Epidermal melanocyte (primary cell): Measurements from ENCODE around the gene LUZP1.
"Not testable (repeated sequence)": the region's sequence is repeated elsewhere in the genome, so short reads cannot be mapped to it uniquely, and the experiment has no call there.

Experiments used
- DNase-seq: peaks from one replicate; pipeline ENCODE4 v3.0.0; 2011; ENCODE audit warnings: low spot score; ENCODE audit not compliant: insufficient read length

Gene LUZP1

GRCh38 chr1:23168445-23169194, at the start of gene LUZP1:
Gene LUZP1 (minus strand): TSS chr1:23168856.
- peak; percentile 73 for DNase-seq

GRCh38 chr1:23217421-23218115, 48.9 kb upstream of the LUZP1 start, which contains the start of gene HTR1D:
Gene HTR1D (minus strand): TSS chr1:23217502. CDS start chr1:23194219, 23,283 bp downstream.
- DNase-seq, result no peak

- no peak for DNase-seq
Observed at GRCh38 chr1:23216771-23217420, 48.2 kb upstream of the LUZP1 start.

GRCh38 chr1:23215751-23216449, 47.2 kb upstream of the LUZP1 start:
- DNase-seq, result no peak

- no peak for DNase-seq
Observed at GRCh38 chr1:23215291-23215690, 46.6 kb upstream of the LUZP1 start.

- DNase-seq, result no peak
Observed at GRCh38 chr1:23214640-23215039, 46.0 kb upstream of the LUZP1 start.

- DNase-seq, result no peak
Observed at GRCh38 chr1:23211955-23212354, 43.3 kb upstream of the LUZP1 start.

GRCh38 chr1:23210963-23211362, 42.3 kb upstream of the LUZP1 start:
- no peak for DNase-seq

- no peak for DNase-seq
Observed at GRCh38 chr1:23210351-23210785, 41.7 kb upstream of the LUZP1 start.

GRCh38 chr1:23209770-23210169, 41.1 kb upstream of the LUZP1 start:
- no peak for DNase-seq

- DNase-seq, result no peak
Observed at GRCh38 chr1:23208527-23208926, 39.9 kb upstream of the LUZP1 start.

GRCh38 chr1:23207733-23208132, 39.1 kb upstream of the LUZP1 start:
- DNase-seq, result not testable (repeated sequence)

GRCh38 chr1:23202263-23202749, 33.6 kb upstream of the LUZP1 start:
- DNase-seq, result no peak

GRCh38 chr1:23200883-23201282, 32.2 kb upstream of the LUZP1 start:
- no peak for DNase-seq

- peak; percentile 42 for DNase-seq
Observed at GRCh38 chr1:23198373-23198772, 29.7 kb upstream of the LUZP1 start.

- DNase-seq, result no peak
Observed at GRCh38 chr1:23196627-23197328, 28.1 kb upstream of the LUZP1 start.

GRCh38 chr1:23194119-23194984, 25.7 kb upstream of the LUZP1 start:
- DNase-seq, result peak; percentile 61

- no peak for DNase-seq
Observed at GRCh38 chr1:23193391-23194118, 24.9 kb upstream of the LUZP1 start.

- DNase-seq, result no peak
Observed at GRCh38 chr1:23191199-23191598, 22.5 kb upstream of the LUZP1 start.
